ENCODE measurements around the gene PRDM16. TPM values are rescaled to one million over a fixed set of nuclear protein-coding genes. Genes with fewer than 3 reads are reported as not detected.
A peak's percentile ranks its signal among the peaks of the same experiment; 100 is the strongest.

PRDM16 gene
- total RNA-seq, 4 donors from 2014 or later: 15.7 to 54.3 (median 27.6) TPM

DNA sequence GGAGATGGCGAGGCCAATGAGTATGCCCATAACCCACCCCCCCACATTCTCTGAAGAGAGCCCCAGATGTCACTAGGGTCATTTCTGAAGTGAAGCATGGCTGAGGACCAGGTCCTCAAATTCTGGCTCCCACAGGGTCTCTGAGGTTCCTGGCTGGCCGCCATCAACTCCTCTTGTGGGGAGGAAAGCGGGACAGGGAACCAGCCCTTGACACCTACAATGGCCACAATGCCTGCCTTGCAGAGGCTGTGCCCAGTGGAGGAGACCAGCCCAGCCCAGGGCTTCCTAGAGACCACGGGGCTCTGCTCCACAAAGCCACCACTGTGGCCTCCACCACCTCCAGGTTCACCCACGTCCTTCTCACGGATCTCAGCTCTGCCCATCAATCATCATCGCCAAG lies 265.4 kb downstream of the PRDM16 start:
- TF ChIP-seq POLR2A (IDR thresholded peaks at IDR 0.05): no peak
- TF ChIP-seq, protein P1, sequence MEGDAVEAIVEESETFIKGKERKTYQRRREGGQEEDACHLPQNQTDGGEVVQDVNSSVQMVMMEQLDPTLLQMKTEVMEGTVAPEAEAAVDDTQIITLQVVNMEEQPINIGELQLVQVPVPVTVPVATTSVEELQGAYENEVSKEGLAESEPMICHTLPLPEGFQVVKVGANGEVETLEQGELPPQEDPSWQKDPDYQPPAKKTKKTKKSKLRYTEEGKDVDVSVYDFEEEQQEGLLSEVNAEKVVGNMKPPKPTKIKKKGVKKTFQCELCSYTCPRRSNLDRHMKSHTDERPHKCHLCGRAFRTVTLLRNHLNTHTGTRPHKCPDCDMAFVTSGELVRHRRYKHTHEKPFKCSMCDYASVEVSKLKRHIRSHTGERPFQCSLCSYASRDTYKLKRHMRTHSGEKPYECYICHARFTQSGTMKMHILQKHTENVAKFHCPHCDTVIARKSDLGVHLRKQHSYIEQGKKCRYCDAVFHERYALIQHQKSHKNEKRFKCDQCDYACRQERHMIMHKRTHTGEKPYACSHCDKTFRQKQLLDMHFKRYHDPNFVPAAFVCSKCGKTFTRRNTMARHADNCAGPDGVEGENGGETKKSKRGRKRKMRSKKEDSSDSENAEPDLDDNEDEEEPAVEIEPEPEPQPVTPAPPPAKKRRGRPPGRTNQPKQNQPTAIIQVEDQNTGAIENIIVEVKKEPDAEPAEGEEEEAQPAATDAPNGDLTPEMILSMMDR (IDR thresholded peaks at IDR 0.05): no peak
- Histone ChIP-seq H3K27me3 (no peaks in the 10 kb centered on the region), H3K27ac (peak overlapping the region; percentile 81 to 93 (median 85)), H3K36me3 (no peaks in the 10 kb centered on the region), H3K4me3 (replicated peaks in 1 of 3) (no peak overlapping the region), H3K9me3 (no peaks in the 10 kb centered on the region), H3K4me1 (peaks cover 50 to 67% of the 10 kb centered on the region in 2 donors)
- 37 to 59% methylated on average over 6 to 7 of the region's 7 CpGs for WGBS, 2 donors
- intact Hi-C loops (cut with DNase I): no loop called here
- DNase-seq: peak; percentile 61 to 81

DNA sequence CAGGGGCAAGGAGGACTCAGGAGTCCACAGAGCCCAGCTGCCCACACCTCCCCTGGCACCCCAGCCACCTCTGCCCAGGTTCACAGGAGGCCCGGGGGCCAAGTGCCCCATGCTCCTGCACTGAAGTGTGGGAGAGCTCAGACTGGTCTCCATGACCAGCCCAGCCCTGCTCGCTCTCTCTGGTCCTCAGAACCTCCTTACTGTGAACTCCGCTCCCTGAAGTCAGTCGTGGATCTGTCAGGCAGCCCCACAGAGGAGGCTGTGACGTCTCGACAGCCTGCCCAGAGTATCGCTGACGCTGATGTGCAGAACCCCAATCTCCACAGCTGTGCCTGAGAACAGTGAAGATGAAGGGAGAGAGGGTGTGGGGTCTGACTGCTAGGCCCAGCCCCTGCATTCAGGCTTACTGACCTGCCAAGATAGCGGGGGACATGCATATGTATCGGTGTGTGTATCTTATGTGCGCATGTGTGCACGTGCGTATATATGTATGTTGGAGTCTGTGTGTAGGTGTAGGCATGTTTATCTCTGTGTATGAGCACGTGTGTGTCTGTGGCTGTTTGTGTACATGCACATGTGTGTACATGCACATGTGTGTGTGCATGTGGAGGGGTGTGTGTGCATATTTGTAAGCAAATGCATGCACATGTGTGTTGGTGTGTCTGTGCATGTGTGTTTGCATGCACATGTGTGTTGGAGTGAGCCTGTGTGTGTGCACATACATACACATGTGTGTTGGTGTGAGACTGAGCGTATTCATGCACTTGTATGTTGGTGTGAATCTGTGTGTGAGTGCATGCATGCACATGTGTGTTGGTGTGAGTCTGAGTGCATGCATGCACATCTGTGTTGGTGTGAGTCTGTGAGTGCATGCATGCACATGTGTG lies 267.0 kb downstream of the PRDM16 start:
- H3K27me3 ChIP-seq: no peaks in the 10 kb centered on the region
- 85 to 89% methylated on average over 13 to 14 of the region's 15 CpGs for WGBS, 2 donors

DNA sequence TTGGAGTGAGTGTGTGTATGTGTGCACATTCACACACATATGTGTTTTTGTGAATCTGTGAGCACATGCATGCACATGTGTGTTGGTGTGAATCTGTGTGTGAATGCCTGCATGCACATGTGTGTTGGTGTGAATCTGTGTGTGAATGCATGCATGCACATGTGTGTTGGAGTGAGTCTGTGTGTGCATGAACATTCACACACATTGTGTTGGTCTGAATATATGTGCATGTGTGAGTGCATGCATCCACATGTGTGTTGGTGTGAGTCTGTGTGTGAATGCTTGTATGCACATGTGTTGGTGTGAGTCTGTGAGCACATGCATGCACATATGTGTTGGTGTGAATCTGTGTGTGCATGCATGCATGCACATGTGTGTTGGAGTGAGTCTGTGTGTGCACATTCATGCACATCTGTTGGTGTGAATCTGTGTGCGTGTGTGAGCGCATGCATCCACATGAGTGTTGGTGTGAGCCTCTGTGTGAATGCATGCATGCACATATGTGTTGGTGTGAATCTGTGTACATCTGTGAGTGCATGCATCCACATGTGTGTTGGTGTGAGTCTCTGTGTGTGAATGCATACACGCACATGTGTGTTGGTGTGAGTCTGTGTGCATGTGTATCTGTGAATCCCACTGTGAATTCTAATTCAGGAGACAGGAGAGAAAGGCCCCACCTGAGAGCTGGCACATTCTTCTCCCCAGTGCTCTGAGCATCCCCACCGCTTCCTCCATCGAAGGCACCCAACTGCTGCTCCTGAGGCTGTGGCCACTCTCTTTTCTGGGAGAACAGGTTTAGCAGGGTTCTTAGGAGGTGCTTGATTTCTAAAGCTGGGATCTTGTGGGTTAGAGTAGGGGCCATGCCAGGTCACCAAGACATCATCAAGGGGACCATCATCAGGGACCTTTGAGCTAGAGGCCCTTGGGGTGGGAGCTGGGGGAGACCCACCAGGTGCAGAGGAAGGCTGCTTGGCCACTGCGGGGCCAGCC lies 267.9 kb downstream of the PRDM16 start:
- H3K9me3 ChIP-seq: no peaks in the 10 kb centered on the region
- no peaks in the 10 kb centered on the region for H3K27me3 ChIP-seq
- peaks cover 48 to 57% of the 10 kb centered on the region in 2 donors for H3K4me1 ChIP-seq
- peak overlapping the region in 1 of 3 donors; percentile 61 for H3K27ac ChIP-seq
- DNase-seq: peak; percentile 65 to 69
- H3K4me3 ChIP-seq (replicated peaks in 1 of 3): no peak overlapping the region
- WGBS, 2 donors: 62 to 65% methylated on average over 6 of the region's 6 CpGs
- H3K36me3 ChIP-seq: no peaks in the 10 kb centered on the region
- TF ChIP-seq, protein P1 (IDR thresholded peaks at IDR 0.05): no peak
- TF ChIP-seq POLR2A (IDR thresholded peaks at IDR 0.05): no peak
- intact Hi-C loops (cut with DNase I): no loop called here

More for the DNA sequence above, 267.0 kb downstream of the PRDM16 start:
- H3K9me3 ChIP-seq: no peaks in the 10 kb centered on the region
- no peak for DNase-seq
- peaks cover 48 to 59% of the 10 kb centered on the region in 2 donors for H3K4me1 ChIP-seq
- intact Hi-C loops (cut with DNase I): no loop called here
- no peak for TF ChIP-seq POLR2A (IDR thresholded peaks at IDR 0.05)
- TF ChIP-seq, protein P1 (IDR thresholded peaks at IDR 0.05): no peak
- H3K27ac ChIP-seq: no peak overlapping the region
- no peak overlapping the region for H3K4me3 ChIP-seq (replicated peaks in 1 of 3)
- H3K36me3 ChIP-seq: no peaks in the 10 kb centered on the region

DNA sequence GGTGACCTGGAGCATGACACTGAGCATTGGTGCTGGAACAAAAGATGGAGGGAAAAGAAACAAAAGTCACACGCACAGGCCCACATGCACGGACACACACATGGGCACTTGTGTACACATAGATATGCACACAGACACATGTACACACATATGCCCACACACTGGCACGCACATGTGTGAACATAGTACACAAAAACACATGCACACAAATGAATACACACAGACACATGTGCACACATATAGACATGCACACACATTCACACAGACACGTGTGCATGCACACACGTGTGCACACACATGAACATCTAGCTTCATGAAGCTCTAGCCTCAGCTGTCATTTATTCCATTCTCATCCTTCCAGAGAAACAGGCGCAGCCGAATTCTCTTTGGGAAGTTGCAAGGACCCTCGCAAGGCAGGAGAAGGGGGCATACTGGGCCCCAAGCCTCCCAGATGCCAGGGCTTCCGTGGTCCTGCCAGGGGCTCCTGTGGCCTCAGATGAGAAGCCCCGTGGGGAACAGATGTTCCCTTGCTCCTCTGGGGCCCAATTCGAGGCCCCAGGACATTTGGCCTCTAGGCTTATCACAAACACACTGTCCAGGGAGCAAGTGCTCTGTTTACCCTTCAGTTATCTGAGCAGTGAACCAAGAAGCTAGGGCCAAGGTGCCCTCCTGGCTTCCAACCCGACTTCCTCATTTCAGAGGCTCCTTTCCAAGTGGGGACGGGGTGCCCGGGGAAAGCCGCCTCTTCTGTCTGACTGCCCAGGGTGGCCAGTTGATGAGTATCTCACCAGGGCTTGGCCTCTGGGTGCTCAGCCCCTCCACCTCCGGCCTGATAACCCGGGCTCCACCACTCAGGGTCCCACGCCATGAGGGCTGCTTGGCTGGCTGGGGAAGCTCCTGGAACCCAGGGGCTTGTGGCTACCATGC lies 269.1 kb downstream of the PRDM16 start:
- Histone ChIP-seq H3K36me3 (no peaks in the 10 kb centered on the region), H3K27ac (peak overlapping the region; percentile 59 to 69 (median 61)), H3K4me1 (peaks cover 48 to 57% of the 10 kb centered on the region in 2 donors), H3K27me3 (no peaks in the 10 kb centered on the region), H3K9me3 (no peaks in the 10 kb centered on the region), H3K4me3 (replicated peaks in 1 of 3) (no peak overlapping the region)
- WGBS, 2 donors: 60 to 95% methylated on average over 9 to 18 of the region's 18 CpGs
- no peak for DNase-seq
- TF ChIP-seq, protein P1 (IDR thresholded peaks at IDR 0.05): no peak
- TF ChIP-seq POLR2A (IDR thresholded peaks at IDR 0.05): no peak
- intact Hi-C loops (cut with DNase I): no loop called here

Data from thyroid gland (tissue), 4 donors.